Measurements from ENCODE around the gene ITSN1.

ITSN1 gene

GRCh38 chr21:33820230-33820770 is 178.0 kb downstream of the ITSN1 start:
- ChIA-PET CTCF (interaction anchor here (1.3 kb wide), 1 partner anchor 9 kb away, joined by 5 read pairs; no protein-coding TSS in a partner anchor), POLR2A (no interaction called here)
- DNase-seq (ENCODE audit: extremely low spot score): no peak
- no peak for TF ChIP-seq CTCF (IDR thresholded peaks at IDR 0.05; ENCODE audit: control extremely low read depth, extremely low read depth, low read depth, missing control alignments)

GRCh38 chr21:33820798-33821197 is 178.5 kb downstream of the ITSN1 start:
- CTCF ChIA-PET: interaction anchor here (1.3 kb wide), 1 partner anchor 10 kb away, joined by 5 read pairs; no protein-coding TSS in a partner anchor

GRCh38 chr21:33821503-33822322 is 179.4 kb downstream of the ITSN1 start:
- DNase-seq (ENCODE audit: extremely low spot score): no peak
- no peak for TF ChIP-seq CTCF (IDR thresholded peaks at IDR 0.05; ENCODE audit: control extremely low read depth, extremely low read depth, low read depth, missing control alignments)
- ChIA-PET POLR2A (no interaction called here), CTCF (no interaction called here)

More at GRCh38 chr21:33820798-33821197, 178.5 kb downstream of the ITSN1 start:
- POLR2A ChIA-PET: no interaction called here
- DNase-seq (ENCODE audit: extremely low spot score): no peak
- no peak for TF ChIP-seq CTCF (IDR thresholded peaks at IDR 0.05; ENCODE audit: control extremely low read depth, extremely low read depth, low read depth, missing control alignments)

- POLR2A ChIA-PET: no interaction called here
- no peak for TF ChIP-seq CTCF (IDR thresholded peaks at IDR 0.05; ENCODE audit: control extremely low read depth, extremely low read depth, low read depth, missing control alignments)
- DNase-seq (ENCODE audit: extremely low spot score): no peak
- CTCF ChIA-PET: no interaction called here
Observed at GRCh38 chr21:33824156-33824941, 182.0 kb downstream of the ITSN1 start.

- no peak for TF ChIP-seq CTCF (IDR thresholded peaks at IDR 0.05; ENCODE audit: control extremely low read depth, extremely low read depth, low read depth, missing control alignments)
- ChIA-PET CTCF (no interaction called here), POLR2A (no interaction called here)
- no peak for DNase-seq (ENCODE audit: extremely low spot score)
Observed at GRCh38 chr21:33825419-33825818, 183.1 kb downstream of the ITSN1 start.

GRCh38 chr21:33825915-33826314 is 183.6 kb downstream of the ITSN1 start:
- no peak for TF ChIP-seq CTCF (IDR thresholded peaks at IDR 0.05; ENCODE audit: control extremely low read depth, extremely low read depth, low read depth, missing control alignments)
- POLR2A ChIA-PET: no interaction called here
- DNase-seq (ENCODE audit: extremely low spot score): no peak
- CTCF ChIA-PET: no interaction called here

All from GM10248 (cell line).